K562 (cell line): ENCODE measurements around the gene SH2D7. TPM values are rescaled to one million over a fixed set of nuclear protein-coding genes. Genes with fewer than 3 reads are reported as not detected.

ENCODE experiments used
- BACH1 ChIP-seq: fragments of 200-800 bp; sonication (Bioruptor generic); IDR thresholded peaks from 2 replicates; pipeline ENCODE4 v1.6.1; 2016; ENCODE audit warnings: missing genetic modification characterization, missing compliant biosample characterization
- CBFA2T2 ChIP-seq: fragments of 450-650 bp; conservative IDR thresholded peaks from 2 replicates; pipeline ENCODE4 v1.6.1; 2017; ENCODE audit warnings: mild to moderate bottlenecking
- CGGBP1 ChIP-seq: fragments of 250-450 bp; sonication (Bioruptor Pico); IDR thresholded peaks from 2 replicates; pipeline ENCODE4 v1.9.0; 2021; ENCODE audit warnings: mild to moderate bottlenecking
- CREBBP ChIP-seq: IDR thresholded peaks from one replicate; pipeline ENCODE4 v1.6.1; 2012; ENCODE audit warnings: low read depth, mild to moderate bottlenecking, control low read depth, inconsistent platforms, low read length
- GTF2A2 ChIP-seq: IDR thresholded peaks from 2 replicates; pipeline ENCODE4 v1.6.1; 2016; ENCODE audit warnings: mild to moderate bottlenecking, missing genetic modification characterization, missing compliant biosample characterization
- JUNB ChIP-seq: fragments of 450-650 bp; formaldehyde crosslinking; conservative IDR thresholded peaks from 2 replicates; pipeline ENCODE4 v1.4.0; 2020; ENCODE audit warnings: mild to moderate bottlenecking
- SREBF1 ChIP-seq: fragments of 150-350 bp; IDR thresholded peaks from 2 replicates; pipeline ENCODE4 v1.6.1; 2014; ENCODE audit warnings: antibody characterized with exemption, low read depth, low read length, borderline replicate concordance
- TAF15 ChIP-seq: fragments of 200-400 bp; formaldehyde crosslinking; IDR thresholded peaks from 2 replicates; pipeline ENCODE4 v1.6.1; 2017; ENCODE audit warnings: mild to moderate bottlenecking, low read depth, low read length, moderate library complexity
- TEAD4 ChIP-seq, 2 experiments: sonication (generic) in 1 of 2; formaldehyde crosslinking in 1 of 2; IDR thresholded peaks; 2 replicates each; pipeline versions ENCODE4 v1.6.1 to v1.8.0; 2012 to 2022; ENCODE audit warnings: borderline replicate concordance in 1 of 2, inconsistent platforms in 1 of 2, low read length in 1 of 2, mild to moderate bottlenecking in 1 of 2, missing genetic modification reagents in 1 of 2
- U2AF2 ChIP-seq: fragments of 200-400 bp; formaldehyde crosslinking; optimal IDR thresholded peaks from 2 replicates; pipeline ENCODE3; 2017; ENCODE audit warnings: low read depth, mild to moderate bottlenecking, low read length
- YY1 ChIP-seq, 3 experiments: IDR thresholded peaks; 2 replicates each; pipeline ENCODE4 v1.6.1; 2011; ENCODE audit warnings: low read length in 2 of 3, mild to moderate bottlenecking in 2 of 3, moderate library complexity in 2 of 3, borderline replicate concordance in 1 of 3, control low read depth in 1 of 3, low read depth in 1 of 3; ENCODE audit not compliant: insufficient read depth in 3 of 3, insufficient replicate concordance in 2 of 3, control insufficient read depth in 1 of 3, insufficient read length in 1 of 3; ENCODE audit errors: extremely low read depth in 1 of 3
- ZBTB40 ChIP-seq, 2 experiments: fragments of 450-650 bp in 1 of 2; sonication (generic) in 1 of 2; formaldehyde crosslinking in 1 of 2; IDR thresholded peaks; 2 replicates each; pipeline versions ENCODE4 v1.7.1 to v1.9.0; 2016 to 2022; ENCODE audit warnings: inconsistent platforms in 1 of 2, mild to moderate bottlenecking in 1 of 2, missing genetic modification reagents in 1 of 2
- ZNF3 ChIP-seq: fragments of 250-450 bp; sonication (Bioruptor Pico); IDR thresholded peaks from 2 replicates; pipeline ENCODE4 v1.5.0; 2021; ENCODE audit warnings: mild to moderate bottlenecking, moderate library complexity
- ZNF830 ChIP-seq: fragments of 250-450 bp; sonication (Bioruptor Pico); IDR thresholded peaks from 2 replicates; pipeline ENCODE4 v1.5.0; 2021; ENCODE audit warnings: mild to moderate bottlenecking
- ZSCAN29 ChIP-seq: fragments of 450-650 bp; IDR thresholded peaks from 2 replicates; pipeline ENCODE4 v1.6.1; 2017
- polyA plus RNA-seq, 8 experiments: library from polyadenylated mRNA; depleted of rRNA in 4 of 8; stranded (reverse) in 5 of 8; unstranded in 3 of 8; fragments of >200 nt; fragmentation: Nextera tagmentation in 2 of 8; fragmentation: Illumina TruSeq in 1 of 8; extraction: Ambion mirVana in 2 of 8; extraction: Trizol in 1 of 8; gene quantifications; 2 replicates each; pipeline versions ENCODE4 v1.2.1 to v1.2.3, GENCODE V29; 2011 to 2014; ENCODE audit warnings: inconsistent platforms in 1 of 8, missing spikeins in 1 of 8
- total RNA-seq, 7 experiments: library from RNA; depleted of rRNA in 6 of 7; stranded (reverse); fragments of >200 nt in 6 of 7; fragmentation: Illumina TruSeq in 2 of 7; extraction: Trizol in 2 of 7; gene quantifications; 2 replicates each; pipeline versions ENCODE4 v1.2.1 to v1.2.3, GENCODE V29; 2011 to 2021; ENCODE audit warnings: low replicate concordance in 1 of 7

Gene SH2D7
- total and polyA plus RNA-seq, 9 of the 15 experiments (the other 6 are each of a cell fraction or from before 2014, with no cell fraction given) = not detected

- TF ChIP-seq SREBF1 (no peak), U2AF2 (no peak), JUNB (CRISPR knock-in tag) (no peak), CGGBP1 (CRISPR knock-in tag) (no peak), TEAD4 (IDR thresholded peaks at IDR 0.05; ENCODE audit: low read length) (no peak; the same call in 1 of the 2 replicates), TEAD4 (CRISPR knock-in tag; IDR thresholded peaks at IDR 0.05; ENCODE audit: borderline replicate concordance) (no peak), GTF2A2 (tag) (no peak), CBFA2T2 (no peak), CREBBP (no peak), ZBTB40 (IDR thresholded peaks at IDR 0.05) (peak; percentile 63), ZBTB40 (CRISPR knock-in tag; IDR thresholded peaks at IDR 0.05) (no peak), BACH1 (tag) (no peak), ZNF830 (CRISPR knock-in tag) (no peak), TAF15 (no peak), ZSCAN29 (no peak), ZNF3 (no peak), YY1 (IDR thresholded peaks at IDR 0.05; ENCODE audit: borderline replicate concordance in 1 of 3, control insufficient read depth in 1 of 3, extremely low read depth in 1 of 3, insufficient read depth in 3 of 3, insufficient read length in 1 of 3, insufficient replicate concordance in 2 of 3, low read depth in 1 of 3, low read length in 2 of 3) (peak in 2 of 3 experiments; percentile 25 to 48)
These were observed 39.1 kb downstream of the SH2D7 start, which contains the start of gene CIB2 (continued) for GRCh38 chr15:78131295-78132061.
